Measurements from ENCODE around the gene BIRC6.

DNA sequence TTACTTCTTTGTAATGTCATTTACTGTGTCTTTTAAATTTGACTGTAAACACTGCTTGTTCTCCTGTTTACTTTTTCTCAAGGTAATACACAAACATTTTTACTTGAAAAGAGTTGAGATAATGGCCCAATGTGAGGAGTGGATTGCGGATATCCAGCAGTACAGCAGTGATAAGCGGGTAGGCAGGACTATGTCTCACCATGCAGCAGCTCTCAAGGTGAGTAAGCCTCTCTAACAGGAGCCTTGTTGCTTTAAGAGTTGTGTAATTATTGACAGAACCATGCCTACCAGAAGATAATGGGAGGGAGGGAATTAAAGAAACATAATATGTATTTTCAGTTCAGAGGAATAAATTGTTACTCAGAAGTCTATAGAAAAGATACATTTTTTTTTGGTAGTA lies 254.5 kb downstream of the BIRC6 start:
- TF ChIP-seq, protein P1, sequence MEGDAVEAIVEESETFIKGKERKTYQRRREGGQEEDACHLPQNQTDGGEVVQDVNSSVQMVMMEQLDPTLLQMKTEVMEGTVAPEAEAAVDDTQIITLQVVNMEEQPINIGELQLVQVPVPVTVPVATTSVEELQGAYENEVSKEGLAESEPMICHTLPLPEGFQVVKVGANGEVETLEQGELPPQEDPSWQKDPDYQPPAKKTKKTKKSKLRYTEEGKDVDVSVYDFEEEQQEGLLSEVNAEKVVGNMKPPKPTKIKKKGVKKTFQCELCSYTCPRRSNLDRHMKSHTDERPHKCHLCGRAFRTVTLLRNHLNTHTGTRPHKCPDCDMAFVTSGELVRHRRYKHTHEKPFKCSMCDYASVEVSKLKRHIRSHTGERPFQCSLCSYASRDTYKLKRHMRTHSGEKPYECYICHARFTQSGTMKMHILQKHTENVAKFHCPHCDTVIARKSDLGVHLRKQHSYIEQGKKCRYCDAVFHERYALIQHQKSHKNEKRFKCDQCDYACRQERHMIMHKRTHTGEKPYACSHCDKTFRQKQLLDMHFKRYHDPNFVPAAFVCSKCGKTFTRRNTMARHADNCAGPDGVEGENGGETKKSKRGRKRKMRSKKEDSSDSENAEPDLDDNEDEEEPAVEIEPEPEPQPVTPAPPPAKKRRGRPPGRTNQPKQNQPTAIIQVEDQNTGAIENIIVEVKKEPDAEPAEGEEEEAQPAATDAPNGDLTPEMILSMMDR (IDR thresholded peaks at IDR 0.05) = no peak
- no peak for TF ChIP-seq POLR2A (IDR thresholded peaks at IDR 0.05)
